MM.1S (cell line): ENCODE data around the gene DEPDC1B.
"Not testable (repeated sequence)": the region's sequence is repeated elsewhere in the genome, so short reads cannot be mapped to it uniquely, and the experiment has no call there.

Source experiments
- EZH2 ChIP-seq: fragments of 300-600 bp; sonication (generic); optimal IDR thresholded peaks from 2 replicates; pipeline ENCODE3; 2017; ENCODE audit warnings: low read depth, mild to moderate bottlenecking, antibody characterized with exemption, low read length, mixed read lengths
- EZH2phosphoT487 ChIP-seq: fragments of 300-600 bp; sonication (generic); IDR thresholded peaks from 2 replicates; pipeline ENCODE4 v1.6.1; 2018; ENCODE audit warnings: antibody characterized with exemption, low read length
- TF ChIP-seq, protein P1 (sequence below): fragments of 300-600 bp; sonication (generic); IDR thresholded peaks from 2 replicates; pipeline ENCODE4 v1.5.1; 2016; ENCODE audit warnings: antibody characterized with exemption, low read length, mixed read lengths

DNA sequence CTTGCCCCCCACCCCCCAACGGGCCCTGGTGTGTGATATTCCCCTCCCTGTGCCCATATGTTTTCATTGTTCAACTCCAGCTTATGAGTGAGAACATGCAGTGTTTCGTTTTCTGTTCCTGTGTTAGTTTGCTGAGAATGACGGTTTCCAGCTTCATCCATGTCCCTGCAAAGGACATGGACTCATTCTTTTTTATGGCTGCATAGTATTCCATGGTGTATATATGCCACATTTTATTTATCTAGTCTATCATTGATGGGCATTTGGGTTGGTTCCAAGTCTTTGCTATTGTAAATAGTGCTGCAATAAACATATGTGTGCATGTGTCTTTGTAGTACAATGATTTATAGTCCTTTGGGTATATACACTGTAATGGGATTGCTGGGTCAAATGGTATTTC, 11.9 kb upstream of the DEPDC1B start:
- TF ChIP-seq EZH2, EZH2phosphoT487: not testable (repeated sequence)
- TF ChIP-seq, protein P1, sequence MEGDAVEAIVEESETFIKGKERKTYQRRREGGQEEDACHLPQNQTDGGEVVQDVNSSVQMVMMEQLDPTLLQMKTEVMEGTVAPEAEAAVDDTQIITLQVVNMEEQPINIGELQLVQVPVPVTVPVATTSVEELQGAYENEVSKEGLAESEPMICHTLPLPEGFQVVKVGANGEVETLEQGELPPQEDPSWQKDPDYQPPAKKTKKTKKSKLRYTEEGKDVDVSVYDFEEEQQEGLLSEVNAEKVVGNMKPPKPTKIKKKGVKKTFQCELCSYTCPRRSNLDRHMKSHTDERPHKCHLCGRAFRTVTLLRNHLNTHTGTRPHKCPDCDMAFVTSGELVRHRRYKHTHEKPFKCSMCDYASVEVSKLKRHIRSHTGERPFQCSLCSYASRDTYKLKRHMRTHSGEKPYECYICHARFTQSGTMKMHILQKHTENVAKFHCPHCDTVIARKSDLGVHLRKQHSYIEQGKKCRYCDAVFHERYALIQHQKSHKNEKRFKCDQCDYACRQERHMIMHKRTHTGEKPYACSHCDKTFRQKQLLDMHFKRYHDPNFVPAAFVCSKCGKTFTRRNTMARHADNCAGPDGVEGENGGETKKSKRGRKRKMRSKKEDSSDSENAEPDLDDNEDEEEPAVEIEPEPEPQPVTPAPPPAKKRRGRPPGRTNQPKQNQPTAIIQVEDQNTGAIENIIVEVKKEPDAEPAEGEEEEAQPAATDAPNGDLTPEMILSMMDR = not testable (repeated sequence)
